HG03565 (cell line): Measurements from ENCODE around the gene GATAD2A.

Experiments
- ATAC-seq: cut with Tn5 transposase; IDR thresholded peaks from one replicate; pipeline ENCODE4 v1.9.1; 2021; ENCODE audit warnings: mild to moderate bottlenecking, moderate library complexity; ENCODE audit not compliant: unreplicated experiment

GATAD2A gene

GRCh38 chr19:19528721-19529490 lies 123.4 kb downstream of the GATAD2A start, which contains the start of gene YJEFN3:
Gene YJEFN3, plus strand, starts transcription at chr19:19528911. Its CDS starts 22 bp downstream, at chr19:19528933.
- ATAC-seq, result no peak

GRCh38 chr19:19529783-19530422 lies 124.4 kb downstream of the GATAD2A start:
- no peak for ATAC-seq

GRCh38 chr19:19530423-19530804 lies 124.9 kb downstream of the GATAD2A start:
- no peak for ATAC-seq

- no peak for ATAC-seq
Measured at GRCh38 chr19:19530889-19531288, 125.4 kb downstream of the GATAD2A start.

GRCh38 chr19:19531951-19532805 lies 126.7 kb downstream of the GATAD2A start:
- ATAC-seq, result no peak

- no peak for ATAC-seq
Measured at GRCh38 chr19:19532806-19533701, 127.6 kb downstream of the GATAD2A start.

- ATAC-seq, result no peak
Measured at GRCh38 chr19:19533841-19534240, 128.4 kb downstream of the GATAD2A start.

- ATAC-seq, result no peak
Measured at GRCh38 chr19:19534556-19535265, 129.2 kb downstream of the GATAD2A start.

GRCh38 chr19:19535311-19536191 lies 130.1 kb downstream of the GATAD2A start:
- no peak for ATAC-seq

- no peak for ATAC-seq
Measured at GRCh38 chr19:19537075-19538048, 131.9 kb downstream of the GATAD2A start.

GRCh38 chr19:19538061-19538784 lies 132.7 kb downstream of the GATAD2A start, which contains the start of gene CILP2:
Gene CILP2, plus strand, starts transcription at chr19:19538265. Its CDS starts 85 bp downstream, at chr19:19538350.
- ATAC-seq, result no peak

- no peak for ATAC-seq
Measured at GRCh38 chr19:19538785-19539166, 133.3 kb downstream of the GATAD2A start.

- no peak for ATAC-seq
Measured at GRCh38 chr19:19539698-19540063, 134.2 kb downstream of the GATAD2A start.

GRCh38 chr19:19540064-19540714 lies 134.7 kb downstream of the GATAD2A start:
- ATAC-seq, result no peak

GRCh38 chr19:19540715-19541515 lies 135.4 kb downstream of the GATAD2A start:
- no peak for ATAC-seq

- ATAC-seq, result no peak
Measured at GRCh38 chr19:19541616-19542015, 136.1 kb downstream of the GATAD2A start.
